ENCODE results near the gene RABEP2. TPM values are rescaled to one million over a fixed set of nuclear protein-coding genes. Genes with fewer than 3 reads are reported as not detected.

The RABEP2 gene
- total and polyA plus RNA-seq, 8 donors: 21.4 to 35.8 (median 24.4) TPM

DNA sequence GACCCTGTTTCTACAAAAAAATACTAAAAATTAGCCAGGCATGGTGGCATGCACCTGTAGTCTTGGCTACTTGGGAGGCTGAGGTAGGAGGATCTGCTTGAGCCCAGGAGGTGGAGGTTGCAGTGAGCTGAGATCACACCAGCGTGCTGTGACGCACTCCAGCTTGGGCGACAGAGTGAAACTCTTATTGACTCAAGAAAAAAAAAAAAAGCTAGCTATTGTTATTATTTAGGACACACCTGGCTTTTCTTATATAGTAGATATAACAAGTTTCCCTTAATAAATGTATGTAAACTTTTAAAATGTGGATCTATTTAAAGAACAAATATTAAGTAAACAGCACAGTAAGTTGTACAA is 1.8 kb downstream of the RABEP2 start:
- DNase-seq: no peak
- peaks cover 0 to 11% of the 10 kb centered on the region in 2 donors for H3K4me1 ChIP-seq
- no peak overlapping the region for H3K27ac ChIP-seq
- no peak overlapping the region for H3K4me3 ChIP-seq
- H3K36me3 ChIP-seq: peaks cover 0 to 30% of the 10 kb centered on the region in 2 donors
- ATAC-seq: no peak
- no peaks in the 10 kb centered on the region for H3K9me3 ChIP-seq
- no peaks in the 10 kb centered on the region for H3K27me3 ChIP-seq
- intact Hi-C loops (cut with DNase I): no loop called here
- TF ChIP-seq, protein P1, sequence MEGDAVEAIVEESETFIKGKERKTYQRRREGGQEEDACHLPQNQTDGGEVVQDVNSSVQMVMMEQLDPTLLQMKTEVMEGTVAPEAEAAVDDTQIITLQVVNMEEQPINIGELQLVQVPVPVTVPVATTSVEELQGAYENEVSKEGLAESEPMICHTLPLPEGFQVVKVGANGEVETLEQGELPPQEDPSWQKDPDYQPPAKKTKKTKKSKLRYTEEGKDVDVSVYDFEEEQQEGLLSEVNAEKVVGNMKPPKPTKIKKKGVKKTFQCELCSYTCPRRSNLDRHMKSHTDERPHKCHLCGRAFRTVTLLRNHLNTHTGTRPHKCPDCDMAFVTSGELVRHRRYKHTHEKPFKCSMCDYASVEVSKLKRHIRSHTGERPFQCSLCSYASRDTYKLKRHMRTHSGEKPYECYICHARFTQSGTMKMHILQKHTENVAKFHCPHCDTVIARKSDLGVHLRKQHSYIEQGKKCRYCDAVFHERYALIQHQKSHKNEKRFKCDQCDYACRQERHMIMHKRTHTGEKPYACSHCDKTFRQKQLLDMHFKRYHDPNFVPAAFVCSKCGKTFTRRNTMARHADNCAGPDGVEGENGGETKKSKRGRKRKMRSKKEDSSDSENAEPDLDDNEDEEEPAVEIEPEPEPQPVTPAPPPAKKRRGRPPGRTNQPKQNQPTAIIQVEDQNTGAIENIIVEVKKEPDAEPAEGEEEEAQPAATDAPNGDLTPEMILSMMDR (IDR thresholded peaks at IDR 0.05): no peak

DNA sequence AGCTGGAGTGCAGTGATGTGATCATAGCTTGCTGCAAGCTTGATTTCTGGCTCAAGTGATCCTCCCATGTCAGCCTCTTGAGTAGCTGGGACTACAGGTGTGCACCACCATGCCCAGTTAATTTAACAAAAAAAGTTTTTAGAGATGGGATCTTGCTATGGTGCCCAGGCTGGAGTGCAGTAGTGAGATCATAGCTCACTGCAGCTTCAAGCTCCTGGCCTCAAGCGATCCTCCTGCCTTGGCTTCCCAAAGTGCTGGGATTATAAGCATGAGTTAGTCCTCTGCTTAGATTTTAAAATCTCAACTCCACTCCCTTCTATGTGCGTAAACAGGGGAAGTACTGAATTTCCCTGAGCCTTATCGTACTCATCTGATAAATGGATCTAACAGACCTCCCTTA is 6.3 kb downstream of the RABEP2 start:
- no peaks in the 10 kb centered on the region for H3K27me3 ChIP-seq
- TF ChIP-seq, protein P1 (IDR thresholded peaks at IDR 0.05): no peak
- no peaks in the 10 kb centered on the region for H3K4me1 ChIP-seq
- no peak for DNase-seq
- no peaks in the 10 kb centered on the region for H3K9me3 ChIP-seq
- peaks cover 3 to 73% of the 10 kb centered on the region in 2 donors for H3K36me3 ChIP-seq
- ATAC-seq: no peak
- intact Hi-C loops (cut with DNase I): no loop called here
- no peak overlapping the region for H3K27ac ChIP-seq
- H3K4me3 ChIP-seq: no peak overlapping the region

DNA sequence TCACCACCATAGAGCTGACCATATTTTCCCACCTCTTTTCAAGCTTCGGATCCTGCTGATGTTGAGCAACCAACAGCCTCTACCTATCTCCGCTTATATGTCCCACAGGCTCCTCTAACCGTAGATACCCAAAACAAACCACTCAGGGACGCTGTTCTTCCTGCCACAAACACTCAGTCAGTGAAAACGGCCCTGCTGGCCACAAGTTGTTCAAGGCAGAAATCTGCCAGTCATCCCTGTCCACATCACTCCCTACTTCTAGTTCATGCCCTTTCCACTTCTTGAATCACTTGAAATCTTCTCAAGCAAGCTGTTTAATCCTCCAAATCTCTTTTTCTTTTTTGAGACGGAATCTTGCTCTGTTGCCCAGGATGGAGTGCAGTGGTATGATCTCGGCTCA is 7.9 kb downstream of the RABEP2 start:
- TF ChIP-seq, protein P1 (IDR thresholded peaks at IDR 0.05): no peak

DNA sequence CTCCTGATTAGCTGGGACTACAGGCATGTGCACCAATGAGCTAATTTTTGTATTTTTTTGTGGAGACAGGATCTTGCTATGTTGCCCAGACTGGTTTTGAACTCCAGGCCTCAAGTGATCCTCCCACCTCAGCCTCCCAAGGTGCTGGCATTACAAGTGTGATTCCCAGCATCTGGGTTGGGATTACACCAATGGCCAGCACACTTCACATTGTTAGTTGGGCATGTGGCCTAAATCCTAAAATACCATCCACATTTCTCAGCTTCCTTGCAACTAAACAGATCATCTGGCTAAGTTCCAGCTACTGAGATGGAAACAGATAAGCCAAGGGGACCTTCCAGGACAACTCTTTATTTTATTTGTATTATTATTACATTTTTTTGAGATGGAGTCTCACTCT is 9.9 kb downstream of the RABEP2 start:
- H3K27me3 ChIP-seq: no peaks in the 10 kb centered on the region
- H3K4me1 ChIP-seq: no peaks in the 10 kb centered on the region
- no peak for DNase-seq
- no peak overlapping the region for H3K27ac ChIP-seq
- H3K4me3 ChIP-seq: no peak overlapping the region
- no peaks in the 10 kb centered on the region for H3K9me3 ChIP-seq
- ATAC-seq: no peak
- intact Hi-C loops (cut with DNase I): no loop called here
- TF ChIP-seq, protein P1 (IDR thresholded peaks at IDR 0.05): no peak
- peaks cover 3 to 94% of the 10 kb centered on the region in 2 donors for H3K36me3 ChIP-seq

More for the DNA sequence above, 7.9 kb downstream of the RABEP2 start:
- intact Hi-C loops (cut with DNase I): no loop called here
- H3K27me3 ChIP-seq: no peaks in the 10 kb centered on the region
- no peak overlapping the region for H3K27ac ChIP-seq
- H3K9me3 ChIP-seq: no peaks in the 10 kb centered on the region
- H3K4me1 ChIP-seq: no peaks in the 10 kb centered on the region
- no peak overlapping the region for H3K4me3 ChIP-seq
- peaks cover 3 to 89% of the 10 kb centered on the region in 2 donors for H3K36me3 ChIP-seq
- DNase-seq (no peak), ATAC-seq (no peak)

DNA sequence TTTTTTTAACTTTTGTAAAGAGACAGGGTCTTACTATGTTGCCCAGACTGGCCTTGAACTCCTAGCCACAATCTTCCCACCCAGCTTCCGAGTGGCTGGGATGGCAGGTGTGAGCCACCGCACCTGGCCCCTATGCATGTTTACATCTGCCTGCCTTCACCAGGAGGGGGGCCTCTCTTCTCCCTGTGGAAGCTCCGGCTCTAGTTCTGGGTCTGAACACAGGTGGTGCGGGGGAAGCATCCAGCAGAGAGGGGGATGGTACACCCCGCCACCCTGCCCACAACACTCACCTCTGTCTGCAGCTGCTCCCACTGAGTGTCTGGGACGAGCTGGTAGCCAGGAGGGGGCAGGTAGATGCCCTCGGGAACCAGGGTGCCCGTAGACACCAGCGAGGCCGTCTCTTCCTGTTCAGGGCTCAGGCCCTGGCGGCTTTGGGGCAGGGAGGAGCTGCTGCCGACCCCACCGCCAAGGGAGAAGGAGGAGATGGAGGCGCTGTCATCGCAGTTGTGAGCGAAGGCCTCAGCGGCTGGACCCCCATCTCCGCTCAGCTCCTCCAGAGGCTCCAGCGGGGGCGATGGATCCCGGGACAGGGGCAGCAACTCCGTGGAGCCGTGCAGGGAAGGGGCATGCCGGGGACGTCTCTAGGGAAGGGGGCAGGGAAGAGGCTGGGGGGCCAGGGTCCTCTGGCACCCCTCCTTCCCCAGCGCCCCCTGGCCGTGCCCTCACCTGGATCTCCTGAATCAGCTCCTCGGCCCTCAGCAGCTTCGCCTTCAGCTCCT is 10.9 kb downstream of the RABEP2 start:
- no peaks in the 10 kb centered on the region for H3K27me3 ChIP-seq
- no peak overlapping the region for H3K27ac ChIP-seq
- no peak overlapping the region for H3K4me3 ChIP-seq
- TF ChIP-seq, protein P1 (IDR thresholded peaks at IDR 0.05): no peak
- intact Hi-C loops (cut with DNase I): no loop called here
- no peaks in the 10 kb centered on the region for H3K4me1 ChIP-seq
- no peaks in the 10 kb centered on the region for H3K9me3 ChIP-seq
- peaks cover 3 to 93% of the 10 kb centered on the region in 2 donors for H3K36me3 ChIP-seq
- DNase-seq (no peak), ATAC-seq (no peak)
